PC-3 (cell line): Measurements from ENCODE around the gene LAD1.

ENCODE experiments used
- CTCF ChIP-seq: fragments of 300-600 bp; sonication (generic); conservative IDR thresholded peaks from 2 replicates; pipeline ENCODE4 v1.5.1; 2017; ENCODE audit warnings: antibody characterized with exemption, low read depth, mild to moderate bottlenecking, low read length
- EZH2 ChIP-seq: fragments of 300-600 bp; sonication (generic); IDR thresholded peaks from one replicate; pipeline ENCODE4 v1.6.1; 2017; ENCODE audit warnings: antibody characterized with exemption, mild to moderate bottlenecking, low read length; ENCODE audit not compliant: unreplicated experiment
- EZH2phosphoT487 ChIP-seq: fragments of 300-600 bp; sonication (generic); IDR thresholded peaks from 2 replicates; pipeline ENCODE4 v1.6.1; 2018; ENCODE audit warnings: mild to moderate bottlenecking, antibody characterized with exemption, low read length, borderline replicate concordance

DNA sequence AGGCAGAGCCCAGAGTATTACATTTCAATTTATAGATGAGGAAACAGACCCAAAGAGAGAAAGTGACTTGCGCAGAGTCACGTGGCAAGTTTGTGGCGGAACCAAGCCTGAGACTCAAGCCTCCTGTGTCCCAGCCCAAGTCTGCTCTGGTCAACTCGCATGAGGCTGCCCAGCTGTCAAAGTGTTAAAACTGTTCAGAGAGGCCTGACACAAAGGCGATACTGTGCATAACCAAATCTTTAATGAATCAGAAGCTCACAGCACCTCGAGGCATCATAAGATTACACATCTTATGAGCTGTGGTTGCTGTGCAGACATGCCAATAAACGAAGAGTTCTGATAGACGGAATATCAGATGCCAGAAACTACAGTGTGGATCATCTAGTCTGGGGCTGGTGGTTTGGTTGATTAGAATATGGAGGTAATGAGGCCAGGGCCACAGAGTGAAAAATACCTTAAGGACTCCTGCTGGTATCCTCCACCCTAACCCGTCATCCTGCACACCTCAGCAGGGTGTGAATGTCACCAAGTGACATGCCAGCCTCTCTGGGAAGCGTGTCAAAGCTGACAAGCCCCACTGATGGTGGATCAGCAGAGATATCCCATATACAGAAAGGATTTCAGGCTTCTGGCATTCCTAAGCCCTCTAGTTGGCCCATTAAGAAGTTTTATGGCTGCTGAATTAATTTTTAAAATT, 63.8 kb downstream of the LAD1 start:
- TF ChIP-seq CTCF (no peak), EZH2 (no peak), EZH2phosphoT487 (no peak)
